SK-N-SH treated with all-trans-retinoic acid at 6 μM for 48 hours (cell line): ENCODE measurements around the gene CD14.

Experiments
- ATAC-seq: fragments of 200-7000 bp; cut with Tn5 transposase; 3 replicates; pipeline ENCODE4 v1.9.1; 2020; ENCODE audit warnings: mild to moderate bottlenecking, moderate library complexity
- ARNTL ChIP-seq: fragments of 450-650 bp; formaldehyde crosslinking; IDR thresholded peaks from 2 replicates; pipeline ENCODE4 v1.5.0; 2020; ENCODE audit warnings: low read depth, mild to moderate bottlenecking, moderate library complexity, borderline replicate concordance
- BACH2 ChIP-seq: fragments of 250-450 bp; sonication (Bioruptor Pico); IDR thresholded peaks from 2 replicates; pipeline ENCODE4 v1.9.0; 2021; ENCODE audit warnings: mild to moderate bottlenecking, borderline replicate concordance
- CREB5 ChIP-seq: fragments of 250-450 bp; sonication (Bioruptor Pico); IDR thresholded peaks from 2 replicates; pipeline ENCODE4 v1.5.1; 2020; ENCODE audit warnings: low read depth, mild to moderate bottlenecking, moderate library complexity
- CSDC2 ChIP-seq: fragments of 250-450 bp; sonication (Bioruptor Pico); IDR thresholded peaks from 2 replicates; pipeline ENCODE4 v1.5.0; 2020; ENCODE audit warnings: mild to moderate bottlenecking, moderate library complexity
- CSRNP3 ChIP-seq: fragments of 250-450 bp; sonication (Bioruptor Pico); IDR thresholded peaks from 2 replicates; pipeline ENCODE4 v1.5.1; 2021; ENCODE audit warnings: mild to moderate bottlenecking, moderate library complexity
- ESRRG ChIP-seq: fragments of 250-450 bp; sonication (Bioruptor Pico); IDR thresholded peaks from 2 replicates; pipeline ENCODE4 v1.6.1; 2021; ENCODE audit warnings: mild to moderate bottlenecking
- GLIS3 ChIP-seq: fragments of 250-450 bp; sonication (Bioruptor Pico); IDR thresholded peaks from 2 replicates; pipeline ENCODE4 v1.5.0; 2020; ENCODE audit warnings: mild to moderate bottlenecking, moderate library complexity
- ISL1 ChIP-seq: fragments of 250-450 bp; sonication (Bioruptor Pico); IDR thresholded peaks from 2 replicates; pipeline ENCODE4 v2.1.2; 2022; ENCODE audit warnings: mild to moderate bottlenecking, moderate library complexity
- OSR1 ChIP-seq: fragments of 250-450 bp; sonication (Bioruptor Pico); IDR thresholded peaks from 2 replicates; pipeline ENCODE4 v1.8.0; 2022; ENCODE audit warnings: moderate library complexity, mild to moderate bottlenecking, inconsistent platforms
- PATZ1 ChIP-seq: fragments of 250-450 bp; sonication (Bioruptor Pico); IDR thresholded peaks from 2 replicates; pipeline ENCODE4 v1.8.0; 2020; ENCODE audit warnings: mild to moderate bottlenecking, moderate library complexity, borderline replicate concordance
- PPARA ChIP-seq: fragments of 250-450 bp; sonication (Bioruptor Pico); IDR thresholded peaks from 2 replicates; pipeline ENCODE4 v1.5.0; 2020; ENCODE audit warnings: mild to moderate bottlenecking, borderline replicate concordance
- RARB ChIP-seq: fragments of 250-450 bp; sonication (Bioruptor Pico); IDR thresholded peaks from 2 replicates; pipeline ENCODE4 v1.8.0; 2021; ENCODE audit warnings: mild to moderate bottlenecking, moderate library complexity
- SNAI2 ChIP-seq: fragments of 250-450 bp; sonication (Bioruptor Pico); IDR thresholded peaks from 2 replicates; pipeline ENCODE4 v1.5.0; 2020; ENCODE audit warnings: mild to moderate bottlenecking, moderate library complexity
- TCF4 ChIP-seq: fragments of 250-450 bp; sonication (Bioruptor Pico); IDR thresholded peaks from 2 replicates; pipeline ENCODE4 v1.8.0; 2021; ENCODE audit warnings: mild to moderate bottlenecking, moderate library complexity, borderline replicate concordance
- TOX ChIP-seq: fragments of 250-450 bp; sonication (Bioruptor Pico); IDR thresholded peaks from 2 replicates; pipeline ENCODE4 v1.8.0; 2021; ENCODE audit warnings: mild to moderate bottlenecking, moderate library complexity, borderline replicate concordance
- TSHZ2 ChIP-seq: fragments of 250-450 bp; sonication (Bioruptor Pico); IDR thresholded peaks from 2 replicates; pipeline ENCODE4 v1.5.0; 2020; ENCODE audit warnings: mild to moderate bottlenecking, moderate library complexity
- ZFP3 ChIP-seq: fragments of 250-450 bp; sonication (Bioruptor Pico); IDR thresholded peaks from 2 replicates; pipeline ENCODE4 v1.5.0; 2020; ENCODE audit warnings: mild to moderate bottlenecking, moderate library complexity
- ZFP30 ChIP-seq: fragments of 450-650 bp; formaldehyde crosslinking; IDR thresholded peaks from 2 replicates; pipeline ENCODE4 v1.5.0; 2022; ENCODE audit warnings: mild to moderate bottlenecking, moderate library complexity
- ZNF8 ChIP-seq: fragments of 450-650 bp; formaldehyde crosslinking; IDR thresholded peaks from 2 replicates; pipeline ENCODE4 v1.5.0; 2020; ENCODE audit warnings: mild to moderate bottlenecking, moderate library complexity

Gene CD14

GRCh38 chr5:140674629-140675028 lies 41.7 kb upstream of the CD14 start:
- TF ChIP-seq CREB5 (CRISPR knock-in tag) (no peak), ZFP30 (CRISPR knock-in tag) (no peak), ARNTL (CRISPR knock-in tag) (no peak), ZNF8 (CRISPR knock-in tag) (no peak), ZFP3 (CRISPR knock-in tag) (no peak), ISL1 (CRISPR knock-in tag) (no peak)
- peak; percentile 5; the same call in 1 of the 3 replicates for ATAC-seq

- no peak; the same call in 2 of the 3 replicates for ATAC-seq
Measured at GRCh38 chr5:140674211-140674610, 41.2 kb upstream of the CD14 start.

GRCh38 chr5:140673187-140673976 lies 40.4 kb upstream of the CD14 start, which contains the start of gene DND1:
Gene DND1, minus strand, starts transcription at chr5:140673576. Its CDS starts 34 bp downstream, at chr5:140673542.
- peak; percentile 24 for ATAC-seq
- TF ChIP-seq TOX (no peak), PPARA (no peak), GLIS3 (CRISPR knock-in tag) (no peak; the same call in 1 of the 2 replicates), PATZ1 (CRISPR knock-in tag) (no peak), ESRRG (CRISPR knock-in tag) (no peak), TCF4 (no peak), CSRNP3 (no peak), CREB5 (CRISPR knock-in tag) (no peak), CSDC2 (CRISPR knock-in tag) (no peak), ZFP30 (CRISPR knock-in tag) (no peak)

More at GRCh38 chr5:140674211-140674610, 41.2 kb upstream of the CD14 start:
- TF ChIP-seq ZFP30 (CRISPR knock-in tag) = no peak
- no peak for TF ChIP-seq TOX
- no peak for TF ChIP-seq ZNF8 (CRISPR knock-in tag)
- no peak for TF ChIP-seq OSR1
- no peak for TF ChIP-seq CSDC2 (CRISPR knock-in tag)
- no peak for TF ChIP-seq PATZ1 (CRISPR knock-in tag)
- TF ChIP-seq TSHZ2 (CRISPR knock-in tag) = no peak
- no peak for TF ChIP-seq BACH2
- no peak for TF ChIP-seq SNAI2
- no peak for TF ChIP-seq ARNTL (CRISPR knock-in tag)
- TF ChIP-seq ZFP3 (CRISPR knock-in tag) = no peak
- no peak for TF ChIP-seq PPARA
- TF ChIP-seq RARB (CRISPR knock-in tag) = no peak
- TF ChIP-seq GLIS3 (CRISPR knock-in tag) = no peak
